ENCODE data around the gene ERICH3. TPM values are rescaled to one million over a fixed set of nuclear protein-coding genes. Genes with fewer than 3 reads are reported as not detected.

ERICH3 gene
- total and polyA plus RNA-seq, 2 donors (not counting 1 experiment from before 2014, with no cell fraction given): 0.17 TPM; not detected in 1

DNA sequence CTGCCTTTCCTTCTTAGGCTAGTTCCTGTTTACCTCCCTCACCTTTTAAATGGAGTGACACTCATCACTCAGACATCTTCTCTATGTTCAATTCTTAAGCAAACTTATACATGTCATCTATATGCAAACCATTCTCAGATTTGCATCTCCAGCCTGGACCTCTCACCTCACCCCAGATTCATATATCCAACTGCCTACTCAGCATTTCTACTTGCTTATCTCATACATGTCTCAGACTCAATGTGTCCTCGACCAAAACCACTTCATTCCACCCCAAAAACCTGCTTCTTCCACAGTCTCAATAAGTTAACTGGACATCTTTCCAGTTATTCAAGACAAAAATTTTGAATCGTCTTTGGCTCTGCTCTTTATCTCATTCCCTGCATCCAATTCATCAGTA lies 62.6 kb downstream of the ERICH3 start:
- Histone ChIP-seq H3K4me1 (ENCODE audit: control insufficient read depth, extremely low read depth, insufficient read depth, low read length) (no peaks in the 10 kb centered on the region), H4K20me1 (ENCODE audit: control insufficient read depth, extremely low read depth, insufficient read depth, low read length) (no peaks in the 10 kb centered on the region), H3K9me3 (ENCODE audit: control insufficient read depth, insufficient read depth, low read depth, low read length) (no peaks in the 10 kb centered on the region), H3K4me2 (ENCODE audit: extremely low read depth, insufficient read depth, low read length) (no peak overlapping the region), H3K79me2 (ENCODE audit: control insufficient read depth, insufficient read depth, low read length) (no peaks in the 10 kb centered on the region), H2AFZ (ENCODE audit: low read length) (no peak overlapping the region), H3K36me3 (ENCODE audit: control insufficient read depth, insufficient read depth, low read length) (no peaks in the 10 kb centered on the region), H3K9ac (ENCODE audit: insufficient read depth, low read length) (no peak overlapping the region), H3K4me3 (replicated peaks in 1 of 4; ENCODE audit: control extremely low read depth in 1 of 4, insufficient read depth in 1 of 4, low read depth in 3 of 4, low read length in 4 of 4) (no peak overlapping the region), H3K27me3 (ENCODE audit: control insufficient read depth, insufficient read depth, low read length) (no peaks in the 10 kb centered on the region), H3K27ac (ENCODE audit: insufficient read depth, low read length) (no peak overlapping the region)
- DNase-seq (ENCODE audit: low read depth in 2 of 2): no peak
- TF ChIP-seq EZH2 (IDR thresholded peaks at IDR 0.05; ENCODE audit: low read length, missing control alignments) (no peak), CTCF (conservative IDR thresholded peaks at IDR 0.05 in 1 of 2, IDR thresholded peaks at IDR 0.05 in 1 of 2; ENCODE audit: low read depth in 1 of 2, low read length in 2 of 2) (no peak)

DNA sequence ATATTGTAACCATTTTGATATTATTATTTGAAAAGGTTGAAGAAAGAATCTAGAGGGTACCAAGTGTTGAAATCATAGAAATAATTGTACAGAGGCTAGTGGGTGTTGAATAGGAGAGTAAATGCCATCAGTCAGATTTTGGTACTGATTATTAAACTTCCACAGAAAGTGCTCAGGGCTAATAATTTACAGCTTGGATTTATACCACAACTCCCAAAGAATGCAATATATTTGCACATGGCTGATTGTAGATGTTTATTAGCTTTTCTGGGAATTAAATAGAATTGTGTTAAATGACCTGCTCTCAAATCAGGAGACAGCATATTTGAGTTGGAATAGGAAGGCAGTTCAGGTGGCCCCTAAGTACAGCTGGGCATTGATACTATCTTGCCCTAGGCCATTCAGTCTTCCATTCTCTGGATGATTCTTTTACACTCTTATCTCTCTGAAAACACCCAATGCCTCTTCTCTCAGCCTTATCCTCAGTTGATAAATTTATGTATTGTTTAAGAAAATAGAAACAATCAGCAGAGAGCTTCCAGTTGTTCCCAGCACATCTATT lies 63.7 kb downstream of the ERICH3 start:
- H3K4me2 ChIP-seq (ENCODE audit: extremely low read depth, insufficient read depth, low read length): no peak overlapping the region
- TF ChIP-seq CTCF (conservative IDR thresholded peaks at IDR 0.05 in 1 of 2, IDR thresholded peaks at IDR 0.05 in 1 of 2; ENCODE audit: low read depth in 1 of 2, low read length in 2 of 2): no peak
- no peaks in the 10 kb centered on the region for H3K79me2 ChIP-seq (ENCODE audit: control insufficient read depth, insufficient read depth, low read length)
- H3K27me3 ChIP-seq (ENCODE audit: control insufficient read depth, insufficient read depth, low read length): no peaks in the 10 kb centered on the region
- H2AFZ ChIP-seq (ENCODE audit: low read length): no peak overlapping the region
- H3K36me3 ChIP-seq (ENCODE audit: control insufficient read depth, insufficient read depth, low read length): no peaks in the 10 kb centered on the region
- no peak for DNase-seq (ENCODE audit: low read depth in 2 of 2)
- H3K4me3 ChIP-seq (replicated peaks in 1 of 4; ENCODE audit: control extremely low read depth in 1 of 4, insufficient read depth in 1 of 4, low read depth in 3 of 4, low read length in 4 of 4): no peak overlapping the region
- H3K9ac ChIP-seq (ENCODE audit: insufficient read depth, low read length): no peak overlapping the region
- H4K20me1 ChIP-seq (ENCODE audit: control insufficient read depth, extremely low read depth, insufficient read depth, low read length): no peaks in the 10 kb centered on the region
- H3K9me3 ChIP-seq (ENCODE audit: control insufficient read depth, insufficient read depth, low read depth, low read length): no peaks in the 10 kb centered on the region
- H3K27ac ChIP-seq (ENCODE audit: insufficient read depth, low read length): no peak overlapping the region
- H3K4me1 ChIP-seq (ENCODE audit: control insufficient read depth, extremely low read depth, insufficient read depth, low read length): no peaks in the 10 kb centered on the region

GRCh38 chr1:74596717-74597116 lies 76.9 kb downstream of the ERICH3 start:
- Histone ChIP-seq H3K27me3 (ENCODE audit: control insufficient read depth, insufficient read depth, low read length) (no peaks in the 10 kb centered on the region), H4K20me1 (ENCODE audit: control insufficient read depth, extremely low read depth, insufficient read depth, low read length) (no peaks in the 10 kb centered on the region), H3K4me2 (ENCODE audit: extremely low read depth, insufficient read depth, low read length) (no peak overlapping the region), H3K4me3 (replicated peaks in 1 of 4; ENCODE audit: control extremely low read depth in 1 of 4, insufficient read depth in 1 of 4, low read depth in 3 of 4, low read length in 4 of 4) (no peak overlapping the region), H3K79me2 (ENCODE audit: control insufficient read depth, insufficient read depth, low read length) (no peaks in the 10 kb centered on the region), H3K9me3 (ENCODE audit: control insufficient read depth, insufficient read depth, low read depth, low read length) (no peaks in the 10 kb centered on the region), H3K9ac (ENCODE audit: insufficient read depth, low read length) (no peak overlapping the region), H3K36me3 (ENCODE audit: control insufficient read depth, insufficient read depth, low read length) (no peaks in the 10 kb centered on the region), H3K27ac (ENCODE audit: insufficient read depth, low read length) (no peak overlapping the region), H2AFZ (ENCODE audit: low read length) (no peak overlapping the region), H3K4me1 (ENCODE audit: control insufficient read depth, extremely low read depth, insufficient read depth, low read length) (no peaks in the 10 kb centered on the region)
- DNase-seq (ENCODE audit: low read depth in 2 of 2): no peak
- TF ChIP-seq CTCF (conservative IDR thresholded peaks at IDR 0.05 in 1 of 2, IDR thresholded peaks at IDR 0.05 in 1 of 2; ENCODE audit: low read depth in 1 of 2, low read length in 2 of 2) (no peak), EZH2 (IDR thresholded peaks at IDR 0.05; ENCODE audit: low read length, missing control alignments) (no peak)
